Activated CD4-positive, alpha-beta memory T cell treated with anti-CD3 and anti-CD28 coated beads, Interleukin-2, amount 10 ng/mL, durations not matched to agents 7 days and 5 days (primary cell): ENCODE measurements around the gene ZNF831. TPM values are rescaled to one million over a fixed set of nuclear protein-coding genes. Genes with fewer than 3 reads are reported as not detected.

ENCODE experiments used
- CTCF ChIA-PET: fragments of 350-600 bp; sonication (Branson Sonifier 250); formaldehyde crosslinking; loops from one replicate; lab custom pipeline; 2021; ENCODE audit warnings: antibody characterized with exemption, inconsistent platforms; lab: Charles Lee
- POLR2A ChIA-PET: fragments of 350-600 bp; sonication (Branson Sonifier 250); formaldehyde crosslinking; loops from one replicate; lab custom pipeline; 2021; ENCODE audit warnings: antibody characterized with exemption; lab: Charles Lee
- DNase-seq: peaks from one replicate; pipeline ENCODE4 v3.0.0-alpha.2; 2020
- H3K27ac Mint-ChIP-seq: one replicate; pipeline ENCODE4 v1.8.0; 2021; ENCODE audit warnings: mild to moderate bottlenecking, mixed read lengths
- H3K27me3 Mint-ChIP-seq: one replicate; pipeline ENCODE4 v1.8.0; 2021; ENCODE audit warnings: mixed read lengths
- H3K36me3 Mint-ChIP-seq: one replicate; pipeline ENCODE4 v1.8.0; 2021; ENCODE audit warnings: low read depth, mixed read lengths
- H3K4me1 Mint-ChIP-seq: one replicate; pipeline ENCODE4 v1.8.0; 2021; ENCODE audit warnings: mixed read lengths
- H3K4me3 Mint-ChIP-seq: one replicate; pipeline ENCODE4 v1.8.0; 2021; ENCODE audit warnings: mild to moderate bottlenecking, mixed read lengths
- H3K9me3 Mint-ChIP-seq: one replicate; pipeline ENCODE4 v1.8.0; 2021; ENCODE audit warnings: mixed read lengths
- total RNA-seq, 2 experiments: library from RNA; stranded (reverse); gene quantifications; one replicate each; pipeline ENCODE4 v1.2.3, GENCODE V29; 2021

ZNF831 gene
- total RNA-seq, 2 experiments from 2014 or later, result 12.1 to 12.7 TPM

- H3K4me1 Mint-ChIP-seq, result peaks cover 68% of the 10 kb centered on the region
- CTCF ChIA-PET, result interaction anchor here (0.7 to 1.1 kb wide), 3 partner anchors 13 to 166 kb away, joined by 3 to 5 read pairs (median 3); no protein-coding TSS in a partner anchor
- H3K27ac Mint-ChIP-seq, result peak overlapping the region; percentile 91
- H3K36me3 Mint-ChIP-seq, result peaks cover 75% of the 10 kb centered on the region
- POLR2A ChIA-PET, result interaction anchor here (0.7 to 2.1 kb wide), 9 partner anchors 11 to 603 kb away, joined by 3 to 7 read pairs (median 4); partner anchors contain the start of gene ATP5F1E
- H3K9me3 Mint-ChIP-seq, result peaks cover 24% of the 10 kb centered on the region
- no peaks in the 10 kb centered on the region for H3K27me3 Mint-ChIP-seq
- peak overlapping the region; percentile 46 for H3K4me3 Mint-ChIP-seq
- peak; percentile 67 for DNase-seq
Observed at GRCh38 chr20:59253779-59254319, 90.2 kb downstream of the ZNF831 start.

- H3K9me3 Mint-ChIP-seq, result peaks cover 22% of the 10 kb centered on the region
- H3K4me1 Mint-ChIP-seq, result peaks cover 71% of the 10 kb centered on the region
- no peak for DNase-seq
- no peaks in the 10 kb centered on the region for H3K27me3 Mint-ChIP-seq
- ChIA-PET POLR2A (interaction anchor here (1.0 kb wide), 1 partner anchor 18 kb away, joined by 3 read pairs; no protein-coding TSS in a partner anchor), CTCF (no interaction called here)
- H3K27ac Mint-ChIP-seq, result peak overlapping the region; percentile 24
- peaks cover 63% of the 10 kb centered on the region for H3K36me3 Mint-ChIP-seq
- no peak overlapping the region for H3K4me3 Mint-ChIP-seq
Observed at GRCh38 chr20:59255256-59255655, 91.6 kb downstream of the ZNF831 start.

GRCh38 chr20:59258221-59258621, 94.6 kb downstream of the ZNF831 start:
- ChIA-PET POLR2A (no interaction called here), CTCF (no interaction called here)
- Mint-ChIP-seq H3K9me3 (no peaks in the 10 kb centered on the region), H3K4me3 (peak overlapping the region; percentile 5), H3K4me1 (peaks cover 48% of the 10 kb centered on the region), H3K27me3 (peaks cover 8% of the 10 kb centered on the region), H3K27ac (peak overlapping the region; percentile 77), H3K36me3 (peaks cover 34% of the 10 kb centered on the region)
- no peak for DNase-seq

GRCh38 chr20:59259946-59260345, 96.3 kb downstream of the ZNF831 start:
- ChIA-PET POLR2A (no interaction called here), CTCF (no interaction called here)
- Mint-ChIP-seq H3K36me3 (peaks cover 16% of the 10 kb centered on the region), H3K4me1 (peaks cover 30% of the 10 kb centered on the region), H3K4me3 (no peak overlapping the region), H3K27me3 (peaks cover 22% of the 10 kb centered on the region), H3K27ac (no peak overlapping the region), H3K9me3 (no peaks in the 10 kb centered on the region)
- no peak for DNase-seq

GRCh38 chr20:59265298-59265697, 101.7 kb downstream of the ZNF831 start:
- peaks cover 52% of the 10 kb centered on the region for H3K27me3 Mint-ChIP-seq
- H3K4me3 Mint-ChIP-seq, result no peak overlapping the region
- H3K9me3 Mint-ChIP-seq, result no peaks in the 10 kb centered on the region
- no peak overlapping the region for H3K27ac Mint-ChIP-seq
- no peaks in the 10 kb centered on the region for H3K36me3 Mint-ChIP-seq
- ChIA-PET CTCF (no interaction called here), POLR2A (no interaction called here)
- DNase-seq, result no peak
- peaks cover 16% of the 10 kb centered on the region for H3K4me1 Mint-ChIP-seq

- POLR2A ChIA-PET, result no interaction called here
- Mint-ChIP-seq H3K9me3 (no peaks in the 10 kb centered on the region), H3K27ac (no peak overlapping the region), H3K4me1 (peaks cover 24% of the 10 kb centered on the region), H3K27me3 (peaks cover 41% of the 10 kb centered on the region), H3K36me3 (no peaks in the 10 kb centered on the region), H3K4me3 (no peak overlapping the region)
- CTCF ChIA-PET, result interaction anchor here (1.2 kb wide), 1 partner anchor 16 kb away, joined by 3 read pairs; no protein-coding TSS in a partner anchor
- DNase-seq, result no peak
Observed at GRCh38 chr20:59268870-59269269, 105.2 kb downstream of the ZNF831 start.

- POLR2A ChIA-PET, result no interaction called here
- no peaks in the 10 kb centered on the region for H3K36me3 Mint-ChIP-seq
- CTCF ChIA-PET, result interaction anchor here (0.6 to 1.2 kb wide), 4 partner anchors 7 to 870 kb away, joined by 3 to 4 read pairs (median 3); no protein-coding TSS in a partner anchor
- H3K9me3 Mint-ChIP-seq, result no peaks in the 10 kb centered on the region
- H3K27ac Mint-ChIP-seq, result no peak overlapping the region
- H3K4me3 Mint-ChIP-seq, result no peak overlapping the region
- DNase-seq, result peak; percentile 35
- peaks cover 39% of the 10 kb centered on the region for H3K27me3 Mint-ChIP-seq
- H3K4me1 Mint-ChIP-seq, result peaks cover 30% of the 10 kb centered on the region
Observed at GRCh38 chr20:59269411-59270025, 105.9 kb downstream of the ZNF831 start.

- H3K9me3 Mint-ChIP-seq, result no peaks in the 10 kb centered on the region
- ChIA-PET CTCF (no interaction called here), POLR2A (no interaction called here)
- no peaks in the 10 kb centered on the region for H3K36me3 Mint-ChIP-seq
- DNase-seq, result no peak
- H3K27ac Mint-ChIP-seq, result no peak overlapping the region
- H3K4me1 Mint-ChIP-seq, result peaks cover 33% of the 10 kb centered on the region
- no peak overlapping the region for H3K4me3 Mint-ChIP-seq
- peaks cover 34% of the 10 kb centered on the region for H3K27me3 Mint-ChIP-seq
Observed at GRCh38 chr20:59270380-59270779, 106.8 kb downstream of the ZNF831 start.

GRCh38 chr20:59273739-59274357, 110.2 kb downstream of the ZNF831 start:
- Mint-ChIP-seq H3K4me3 (no peak overlapping the region), H3K9me3 (no peaks in the 10 kb centered on the region), H3K27ac (peak overlapping the region; percentile 58), H3K27me3 (peaks cover 16% of the 10 kb centered on the region), H3K4me1 (peaks cover 31% of the 10 kb centered on the region), H3K36me3 (no peaks in the 10 kb centered on the region)
- CTCF ChIA-PET, result no interaction called here
- peak; percentile 27 for DNase-seq
- POLR2A ChIA-PET, result no interaction called here

GRCh38 chr20:59276938-59277337, 113.3 kb downstream of the ZNF831 start:
- Mint-ChIP-seq H3K36me3 (no peaks in the 10 kb centered on the region), H3K4me3 (no peak overlapping the region), H3K4me1 (peaks cover 17% of the 10 kb centered on the region), H3K9me3 (no peaks in the 10 kb centered on the region), H3K27me3 (peaks cover 26% of the 10 kb centered on the region), H3K27ac (no peak overlapping the region)
- ChIA-PET POLR2A (no interaction called here), CTCF (no interaction called here)
- DNase-seq, result no peak

GRCh38 chr20:59284470-59284869, 120.8 kb downstream of the ZNF831 start:
- no peak for DNase-seq
- no peaks in the 10 kb centered on the region for H3K4me1 Mint-ChIP-seq
- POLR2A ChIA-PET, result no interaction called here
- H3K27ac Mint-ChIP-seq, result no peak overlapping the region
- no peaks in the 10 kb centered on the region for H3K36me3 Mint-ChIP-seq
- CTCF ChIA-PET, result no interaction called here
- H3K9me3 Mint-ChIP-seq, result no peaks in the 10 kb centered on the region
- H3K27me3 Mint-ChIP-seq, result peaks cover 28% of the 10 kb centered on the region
- no peak overlapping the region for H3K4me3 Mint-ChIP-seq

- Mint-ChIP-seq H3K9me3 (no peaks in the 10 kb centered on the region), H3K27me3 (peaks cover 18% of the 10 kb centered on the region), H3K36me3 (no peaks in the 10 kb centered on the region), H3K4me3 (no peak overlapping the region), H3K27ac (no peak overlapping the region), H3K4me1 (peaks cover 3% of the 10 kb centered on the region)
- POLR2A ChIA-PET, result no interaction called here
- CTCF ChIA-PET, result no interaction called here
- DNase-seq, result no peak
Observed at GRCh38 chr20:59289994-59290393, 126.4 kb downstream of the ZNF831 start.

- ChIA-PET POLR2A (no interaction called here), CTCF (no interaction called here)
- Mint-ChIP-seq H3K9me3 (no peaks in the 10 kb centered on the region), H3K36me3 (no peaks in the 10 kb centered on the region), H3K4me1 (peaks cover 3% of the 10 kb centered on the region), H3K27ac (no peak overlapping the region), H3K27me3 (peaks cover 35% of the 10 kb centered on the region), H3K4me3 (no peak overlapping the region)
- DNase-seq, result no peak
Observed at GRCh38 chr20:59291740-59292383, 128.2 kb downstream of the ZNF831 start.
